ENCODE results near the gene LMOD3.

- TF ChIP-seq POLR2A (IDR thresholded peaks at IDR 0.05; ENCODE audit: low read length) (no peak), GATA1 (IDR thresholded peaks at IDR 0.05; ENCODE audit: low read depth, low read length) (no peak)
These were observed 1.4 kb downstream of the LMOD3 start for GRCh38 chr3:69120879-69121464.

All from erythroblast (primary cell).